ACC112 (cell line): Measurements from ENCODE around the gene GAPDHS.

Experiments
- H2AFZ ChIP-seq: fragments of 200-600 bp; sonication (generic); one replicate; pipeline ENCODE4 v1.6.0; 2017; ENCODE audit warnings: antibody characterized with exemption, low read length; ENCODE audit not compliant: unreplicated experiment
- H3K27ac ChIP-seq: fragments of 200-600 bp; sonication (generic); 2 replicates; pipeline ENCODE4 v1.5.1; 2014; ENCODE audit warnings: low read depth, mild to moderate bottlenecking, antibody characterized with exemption, low read length, moderate library complexity
- H3K27me3 ChIP-seq: fragments of 200-600 bp; sonication (generic); 2 replicates; pipeline ENCODE4 v1.6.1; 2014; ENCODE audit warnings: mild to moderate bottlenecking, antibody characterized with exemption, low read length, moderate library complexity, mixed read lengths; ENCODE audit not compliant: insufficient read depth
- H3K36me3 ChIP-seq: fragments of 200-600 bp; sonication (generic); 2 replicates; pipeline ENCODE4 v1.6.1; 2016; ENCODE audit warnings: mild to moderate bottlenecking, antibody characterized with exemption, low read length, moderate library complexity, mixed read lengths; ENCODE audit not compliant: insufficient read depth
- H3K4me1 ChIP-seq: fragments of 200-600 bp; sonication (generic); one replicate; pipeline ENCODE4 v1.6.1; 2016; ENCODE audit warnings: low read length, mixed read lengths; ENCODE audit not compliant: insufficient read depth, unreplicated experiment, control insufficient read depth
- H3K4me3 ChIP-seq: fragments of 200-600 bp; sonication (generic); 2 replicates; pipeline ENCODE4 v1.5.1; 2014; ENCODE audit warnings: mild to moderate bottlenecking, low read depth, low read length
- H3K79me2 ChIP-seq: fragments of 200-600 bp; sonication (generic); one replicate; pipeline ENCODE4 v1.6.0; 2016; ENCODE audit warnings: low read length; ENCODE audit not compliant: control insufficient read depth, unreplicated experiment, insufficient read depth

GAPDHS gene

GRCh38 chr19:35524181-35524837 is 8.9 kb upstream of the GAPDHS start:
- Histone ChIP-seq H2AFZ (no peak overlapping the region), H3K36me3 (no peaks in the 10 kb centered on the region), H3K79me2 (no peaks in the 10 kb centered on the region), H3K27ac (no peak overlapping the region), H3K4me1 (peaks cover 14% of the 10 kb centered on the region), H3K27me3 (no peaks in the 10 kb centered on the region), H3K4me3 (no peak overlapping the region)

DNA sequence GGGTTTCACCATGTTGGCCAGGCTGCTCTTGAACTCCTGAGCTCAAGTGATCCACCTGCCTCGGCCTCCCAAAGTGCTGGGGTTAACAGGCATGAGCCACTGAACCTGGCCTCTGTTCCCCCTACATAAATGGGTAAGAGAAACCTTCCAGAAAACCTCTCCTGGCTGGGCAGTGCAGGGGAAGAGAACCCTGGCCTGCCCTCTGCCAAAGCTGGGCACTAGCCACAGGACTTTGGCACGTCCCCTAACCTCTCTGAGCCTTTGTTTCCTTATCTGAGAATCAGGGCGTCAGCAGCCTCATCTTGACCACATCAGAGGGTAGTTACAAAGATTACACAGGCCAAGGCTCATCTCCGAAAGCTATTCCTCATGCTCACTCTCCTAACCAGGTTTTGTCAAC is 7.4 kb upstream of the GAPDHS start:
- Histone ChIP-seq H3K79me2 (no peaks in the 10 kb centered on the region), H2AFZ (no peak overlapping the region), H3K36me3 (no peaks in the 10 kb centered on the region), H3K4me1 (peaks cover 11% of the 10 kb centered on the region), H3K4me3 (no peak overlapping the region), H3K27ac (no peak overlapping the region), H3K27me3 (no peaks in the 10 kb centered on the region)

- H3K36me3 ChIP-seq, result no peaks in the 10 kb centered on the region
- no peaks in the 10 kb centered on the region for H3K79me2 ChIP-seq
- H2AFZ ChIP-seq, result no peak within 1 kb of the TSS
- H3K27me3 ChIP-seq, result no peaks in the 10 kb centered on the region
- H3K27ac ChIP-seq, result no peak within 1 kb of the TSS
- H3K4me1 ChIP-seq, result peaks cover 11% of the 10 kb centered on the region
- H3K4me3 ChIP-seq, result no peak within 1 kb of the TSS
Observed at GRCh38 chr19:35528218-35529038, 4.8 kb upstream of the GAPDHS start, which contains the start of gene SBSN. Gene SBSN (minus strand): TSS chr19:35528311. CDS start chr19:35528281, 30 bp downstream.

DNA sequence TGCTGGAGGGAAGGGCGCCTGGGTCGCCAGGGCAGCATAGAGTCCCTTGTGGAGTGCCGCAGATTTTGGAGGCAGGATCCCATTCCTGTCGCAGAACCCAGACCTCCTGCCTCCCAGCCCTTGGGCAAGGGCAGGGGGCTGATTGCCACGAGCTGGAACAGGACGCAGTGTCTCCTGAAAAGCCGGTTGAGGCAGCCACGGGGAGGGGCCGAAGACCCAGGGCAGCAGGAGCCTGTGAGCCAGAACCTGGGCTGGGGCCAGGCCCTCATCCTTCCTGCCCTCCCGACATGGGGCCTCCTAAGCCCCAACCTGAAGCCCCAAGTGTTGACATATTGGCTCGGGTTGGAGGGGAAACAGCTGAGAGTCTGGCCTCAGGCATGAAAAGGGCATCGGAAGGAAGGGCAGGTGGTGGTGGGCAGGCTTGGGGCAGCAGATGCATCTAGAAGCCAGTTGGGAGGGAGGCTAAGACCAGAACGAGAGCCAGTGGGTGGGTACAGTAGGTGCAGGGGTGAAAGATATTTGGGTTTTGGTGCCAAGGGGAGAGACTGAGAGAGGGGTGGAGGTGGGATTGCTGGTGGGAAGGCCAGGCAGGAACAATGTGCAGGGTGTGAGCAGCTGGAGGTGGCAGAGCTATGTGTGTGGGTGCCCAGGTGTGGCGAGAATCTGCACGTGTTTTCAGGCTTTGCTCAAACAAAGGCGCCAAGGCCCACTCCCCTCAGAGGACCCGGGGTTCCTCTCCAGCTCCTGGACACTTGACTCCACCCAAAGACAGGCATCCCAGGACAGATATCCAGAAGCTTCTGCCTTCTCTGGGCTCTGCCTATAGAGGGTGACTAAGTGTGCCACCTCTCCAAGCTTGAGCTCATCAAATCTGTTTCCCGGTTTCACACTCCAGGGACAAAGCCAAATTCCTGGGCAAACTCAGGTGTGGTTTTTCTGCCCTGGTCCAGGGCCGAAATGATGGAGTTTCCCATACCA is 3.7 kb upstream of the GAPDHS start:
- Histone ChIP-seq H3K79me2 (no peaks in the 10 kb centered on the region), H3K27ac (no peak overlapping the region), H2AFZ (no peak overlapping the region), H3K4me1 (peaks cover 14% of the 10 kb centered on the region), H3K36me3 (no peaks in the 10 kb centered on the region), H3K4me3 (no peak overlapping the region), H3K27me3 (no peaks in the 10 kb centered on the region)

GRCh38 chr19:35531291-35531690 is 2.0 kb upstream of the GAPDHS start:
- H2AFZ ChIP-seq, result no peak overlapping the region
- H3K27me3 ChIP-seq, result no peaks in the 10 kb centered on the region
- no peaks in the 10 kb centered on the region for H3K79me2 ChIP-seq
- peaks cover 14% of the 10 kb centered on the region for H3K4me1 ChIP-seq
- no peak overlapping the region for H3K4me3 ChIP-seq
- H3K27ac ChIP-seq, result no peak overlapping the region
- no peaks in the 10 kb centered on the region for H3K36me3 ChIP-seq

GRCh38 chr19:35533822-35534392 is 651 bp downstream of the GAPDHS start:
- Histone ChIP-seq H3K27ac (no peak overlapping the region), H3K27me3 (no peaks in the 10 kb centered on the region), H3K4me1 (peaks cover 3% of the 10 kb centered on the region), H3K79me2 (no peaks in the 10 kb centered on the region), H3K4me3 (no peak overlapping the region), H2AFZ (no peak overlapping the region), H3K36me3 (no peaks in the 10 kb centered on the region)

- Histone ChIP-seq H3K79me2 (no peaks in the 10 kb centered on the region), H3K27ac (no peak overlapping the region), H3K4me1 (peaks cover 3% of the 10 kb centered on the region), H3K36me3 (no peaks in the 10 kb centered on the region), H2AFZ (no peak overlapping the region), H3K27me3 (no peaks in the 10 kb centered on the region), H3K4me3 (no peak overlapping the region)
Observed at GRCh38 chr19:35534803-35535480, 1.7 kb downstream of the GAPDHS start.

DNA sequence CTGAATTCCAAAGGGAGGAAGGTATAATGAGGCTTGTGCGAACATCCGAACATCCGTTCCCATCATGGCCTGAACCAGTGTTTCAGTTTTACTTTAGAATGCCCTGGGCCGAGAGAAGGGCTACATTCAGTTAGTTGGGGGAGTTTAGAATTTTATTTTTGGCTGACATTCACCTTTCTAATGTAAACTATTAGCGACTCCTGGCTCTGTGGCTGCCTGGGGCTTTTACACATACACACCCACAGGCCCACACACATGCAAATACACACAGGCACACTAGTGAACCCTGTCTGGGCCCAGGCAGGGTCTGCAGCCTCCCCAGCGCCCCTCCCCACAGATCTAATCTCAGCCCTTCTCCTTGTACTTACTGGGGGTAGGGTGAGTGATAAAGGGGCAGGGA is 6.1 kb downstream of the GAPDHS start:
- no peaks in the 10 kb centered on the region for H3K36me3 ChIP-seq
- H3K27ac ChIP-seq, result no peak overlapping the region
- H3K79me2 ChIP-seq, result peaks cover 8% of the 10 kb centered on the region
- H3K4me1 ChIP-seq, result peaks cover 2% of the 10 kb centered on the region
- H3K27me3 ChIP-seq, result no peaks in the 10 kb centered on the region
- no peak overlapping the region for H3K4me3 ChIP-seq
- H2AFZ ChIP-seq, result no peak overlapping the region

GRCh38 chr19:35539850-35540249 is 6.6 kb downstream of the GAPDHS start:
- peaks cover 5% of the 10 kb centered on the region for H3K4me1 ChIP-seq
- no peaks in the 10 kb centered on the region for H3K36me3 ChIP-seq
- no peak overlapping the region for H2AFZ ChIP-seq
- no peak overlapping the region for H3K4me3 ChIP-seq
- no peaks in the 10 kb centered on the region for H3K27me3 ChIP-seq
- H3K79me2 ChIP-seq, result peaks cover 14% of the 10 kb centered on the region
- H3K27ac ChIP-seq, result no peak overlapping the region
